Subcutaneous abdominal adipose tissue (tissue), 5 donors: ENCODE results near the gene PPM1J.

Experiments used
- H3K27ac ChIP-seq: one replicate; pipeline ENCODE4 v1.7.0; 2013; ENCODE audit warnings: low read depth, mild to moderate bottlenecking, inconsistent platforms, low read length, moderate library complexity
- H3K27me3 ChIP-seq, 5 donors: one replicate each; pipeline ENCODE4 v1.7.0; 2013; ENCODE audit warnings: low read length in 5 of 5, inconsistent platforms in 1 of 5; ENCODE audit not compliant: control insufficient read depth in 5 of 5, insufficient read depth in 4 of 5
- H3K36me3 ChIP-seq, 5 donors: one replicate each; pipeline ENCODE4 v1.7.0; 2013; ENCODE audit warnings: low read length in 5 of 5; ENCODE audit not compliant: control insufficient read depth in 5 of 5, insufficient read depth in 5 of 5
- H3K4me1 ChIP-seq, 5 donors: one replicate each; pipeline ENCODE4 v1.7.0; 2013; ENCODE audit warnings: low read length in 5 of 5, mild to moderate bottlenecking in 3 of 5, moderate library complexity in 1 of 5; ENCODE audit not compliant: control insufficient read depth in 5 of 5, insufficient read depth in 5 of 5
- H3K4me3 ChIP-seq, 5 donors: one replicate each; pipeline ENCODE4 v1.7.0; 2013; ENCODE audit warnings: low read length in 5 of 5, low read depth in 1 of 5
- H3K9ac ChIP-seq, 5 donors: one replicate each; pipeline ENCODE4 v1.7.0; 2013; ENCODE audit warnings: low read length in 5 of 5, mild to moderate bottlenecking in 4 of 5, moderate library complexity in 3 of 5
- H3K9me3 ChIP-seq, 5 donors: one replicate each; pipeline ENCODE4 v1.7.0; 2013; ENCODE audit warnings: low read length in 5 of 5; ENCODE audit not compliant: control insufficient read depth in 5 of 5
- donor health status: healthy.
- donor health status: healthy.
- donor health status: healthy.
- donor health status: healthy.
- donor health status: healthy.

Gene PPM1J

GRCh38 chr1:112706505-112707220, 8.5 kb downstream of the PPM1J start, which contains the start of gene RHOC:
Gene RHOC, minus strand, starts transcription at chr1:112707127. Its CDS starts 3,328 bp downstream, at chr1:112703799.
- Histone ChIP-seq H3K36me3 (peaks cover 0 to 26% (median 15%) of the 10 kb centered on the region in 5 donors), H3K27me3 (peaks cover 0 to 3% (median 0%) of the 10 kb centered on the region in 5 donors), H3K4me1 (peaks cover 13 to 57% (median 50%) of the 10 kb centered on the region in 5 donors), H3K9ac (peak within 1 kb of the TSS; percentile 69 to 96 (median 92)), H3K4me3 (peak within 1 kb of the TSS; percentile 79 to 89 (median 82)), H3K9me3 (no peaks in the 10 kb centered on the region), H3K27ac (peak within 1 kb of the TSS; percentile 91)

DNA sequence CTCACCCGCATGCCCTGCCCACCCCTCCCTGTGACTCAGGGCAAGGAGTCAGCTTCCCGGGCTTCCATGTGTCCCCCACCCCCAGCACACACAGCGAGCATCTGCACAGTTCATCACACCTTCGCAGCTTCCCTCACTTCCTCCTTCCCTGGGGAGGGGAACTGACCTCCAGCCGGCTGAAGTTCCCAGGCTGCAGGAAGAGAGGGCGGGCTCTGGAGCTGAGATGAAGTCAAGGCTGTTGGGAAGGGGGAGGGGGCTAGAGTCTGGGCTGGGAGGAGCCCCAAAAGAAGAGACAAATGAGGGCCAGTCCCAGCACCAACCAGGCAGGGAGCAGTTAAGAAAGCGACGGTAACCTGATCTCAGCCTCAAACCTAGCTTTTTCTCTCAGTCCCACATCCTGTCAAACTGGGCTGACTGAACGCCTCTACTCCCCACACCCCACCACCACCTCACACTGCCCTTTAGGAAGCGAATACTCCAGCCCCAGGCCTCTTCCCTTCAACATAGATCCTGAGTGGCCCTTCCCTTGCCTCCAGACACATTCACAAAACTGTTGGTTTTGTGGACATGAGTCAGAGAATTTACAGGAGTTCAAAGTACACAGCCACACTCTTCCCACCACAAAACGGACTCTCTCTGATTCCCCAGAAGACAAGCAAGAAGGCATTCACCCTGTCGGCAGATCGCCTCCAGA, 10.1 kb downstream of the PPM1J start:
- Histone ChIP-seq H3K4me1 (peaks cover 17 to 73% (median 66%) of the 10 kb centered on the region in 5 donors), H3K27me3 (peaks cover 0 to 3% (median 0%) of the 10 kb centered on the region in 5 donors), H3K27ac (peak overlapping the region; percentile 91), H3K9ac (peak overlapping the region; percentile 69 to 96 (median 92)), H3K36me3 (peaks cover 0 to 37% (median 24%) of the 10 kb centered on the region in 5 donors), H3K4me3 (peak overlapping the region; percentile 79 to 89 (median 82)), H3K9me3 (no peaks in the 10 kb centered on the region)

DNA sequence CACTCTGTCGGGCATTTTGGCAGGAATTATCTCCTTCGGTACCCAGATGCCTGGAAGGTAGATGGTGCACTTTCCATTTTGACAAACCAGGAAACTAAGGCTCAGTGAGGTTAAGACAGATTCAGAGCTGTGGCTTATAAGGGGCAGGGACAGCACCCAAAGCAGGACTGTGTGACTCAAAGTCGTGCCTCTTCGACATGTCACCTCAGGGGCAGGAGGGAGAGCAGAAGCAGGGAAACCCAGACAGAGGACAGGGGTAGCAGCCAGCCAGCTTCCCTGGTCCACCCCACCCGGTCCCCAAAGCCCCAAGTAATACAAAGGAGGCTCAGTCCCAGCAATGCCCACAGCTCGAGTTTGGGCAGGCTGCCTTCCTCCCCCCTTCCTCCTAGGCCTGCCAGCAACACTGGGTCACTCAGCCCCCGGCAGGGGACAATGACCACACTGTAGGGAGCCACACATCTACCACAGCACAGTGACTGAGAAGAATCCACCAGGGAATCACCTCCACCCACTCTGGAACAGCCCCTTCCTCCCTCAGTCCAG, 10.7 kb downstream of the PPM1J start:
- peak overlapping the region in 4 of 5 donors; percentile 22 to 96 (median 68) for H3K9ac ChIP-seq

GRCh38 chr1:112703706-112704105, 11.4 kb downstream of the PPM1J start:
- peaks cover 0 to 3% (median 0%) of the 10 kb centered on the region in 5 donors for H3K27me3 ChIP-seq
- no peaks in the 10 kb centered on the region for H3K9me3 ChIP-seq
- H3K4me1 ChIP-seq: peaks cover 19 to 87% (median 75%) of the 10 kb centered on the region in 5 donors
- peak overlapping the region in 2 of 5 donors; percentile 82 to 89 for H3K4me3 ChIP-seq
- H3K36me3 ChIP-seq: peaks cover 0 to 47% (median 35%) of the 10 kb centered on the region in 5 donors
- H3K9ac ChIP-seq: peak overlapping the region in 2 of 5 donors; percentile 43 to 92
- H3K27ac ChIP-seq: peak overlapping the region; percentile 91

More for the DNA sequence above, 10.7 kb downstream of the PPM1J start:
- Histone ChIP-seq H3K27me3 (peaks cover 0 to 3% (median 0%) of the 10 kb centered on the region in 5 donors), H3K4me1 (peaks cover 19 to 80% (median 72%) of the 10 kb centered on the region in 5 donors), H3K27ac (peak overlapping the region; percentile 91), H3K4me3 (peak overlapping the region; percentile 79 to 89 (median 82)), H3K9me3 (no peaks in the 10 kb centered on the region), H3K36me3 (peaks cover 0 to 43% (median 30%) of the 10 kb centered on the region in 5 donors)

DNA sequence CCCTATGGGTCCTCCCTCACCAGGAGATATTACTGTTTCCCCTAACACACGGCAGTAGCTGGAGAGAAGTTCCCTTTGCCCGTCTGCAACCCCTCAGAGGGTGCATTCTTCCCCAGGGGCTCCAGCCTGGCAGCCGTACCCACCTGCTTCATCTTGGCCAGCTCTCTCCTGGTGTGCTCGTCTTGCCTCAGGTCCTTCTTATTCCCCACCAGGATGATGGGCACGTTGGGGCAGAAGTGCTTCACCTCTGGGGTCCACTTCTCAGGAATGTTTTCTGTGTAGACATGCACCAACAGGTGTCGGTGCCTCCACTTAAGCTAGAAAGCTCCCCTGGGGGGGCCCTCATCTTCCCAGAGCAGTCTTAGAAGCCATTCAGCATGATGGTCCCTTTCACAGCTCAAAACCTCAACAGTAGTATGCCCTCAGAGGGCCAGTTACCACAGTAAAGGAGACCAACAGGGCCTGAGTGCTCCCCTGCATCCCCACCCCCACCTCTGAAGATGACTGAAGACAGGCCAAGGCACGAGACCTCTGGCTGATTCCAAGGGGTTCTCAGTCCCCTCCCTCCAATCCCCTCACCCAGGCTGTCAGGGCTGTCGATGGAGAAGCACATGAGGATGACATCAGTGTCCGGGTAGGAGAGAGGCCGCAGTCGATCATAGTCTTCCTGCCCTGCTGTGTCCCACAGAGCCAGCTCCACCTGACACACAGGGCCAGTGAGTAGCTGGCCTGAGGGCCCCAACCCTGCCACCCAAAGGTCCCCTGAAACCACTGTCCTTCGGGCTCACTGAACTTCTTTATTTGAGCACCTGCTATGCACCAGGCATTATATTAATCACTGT, 12.5 kb downstream of the PPM1J start:
- Histone ChIP-seq H3K4me1 (peaks cover 22 to 91% (median 68%) of the 10 kb centered on the region in 5 donors), H3K27me3 (peaks cover 0 to 3% (median 0%) of the 10 kb centered on the region in 5 donors), H3K4me3 (no peak overlapping the region), H3K9ac (peak overlapping the region in 1 of 5 donors; percentile 19), H3K36me3 (peaks cover 0 to 56% (median 45%) of the 10 kb centered on the region in 5 donors), H3K27ac (peak overlapping the region; percentile 91), H3K9me3 (no peaks in the 10 kb centered on the region)

DNA sequence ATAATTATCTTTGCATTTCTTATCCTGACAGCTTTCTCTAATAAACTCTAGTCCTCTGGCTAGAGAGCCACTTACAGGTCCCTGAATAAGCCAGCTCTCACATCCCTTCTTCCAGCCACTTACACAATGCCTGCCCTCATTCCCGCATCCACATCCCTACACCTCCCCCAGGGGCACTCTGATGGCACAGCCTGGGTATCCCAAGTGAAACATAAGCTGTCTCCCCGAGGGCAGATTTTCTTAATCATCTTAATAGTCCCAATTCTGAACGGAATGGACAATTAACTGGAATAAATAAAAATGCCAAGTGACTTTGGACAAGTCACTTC, 13.1 kb downstream of the PPM1J start:
- H3K4me1 ChIP-seq: peaks cover 22 to 88% (median 64%) of the 10 kb centered on the region in 5 donors

DNA sequence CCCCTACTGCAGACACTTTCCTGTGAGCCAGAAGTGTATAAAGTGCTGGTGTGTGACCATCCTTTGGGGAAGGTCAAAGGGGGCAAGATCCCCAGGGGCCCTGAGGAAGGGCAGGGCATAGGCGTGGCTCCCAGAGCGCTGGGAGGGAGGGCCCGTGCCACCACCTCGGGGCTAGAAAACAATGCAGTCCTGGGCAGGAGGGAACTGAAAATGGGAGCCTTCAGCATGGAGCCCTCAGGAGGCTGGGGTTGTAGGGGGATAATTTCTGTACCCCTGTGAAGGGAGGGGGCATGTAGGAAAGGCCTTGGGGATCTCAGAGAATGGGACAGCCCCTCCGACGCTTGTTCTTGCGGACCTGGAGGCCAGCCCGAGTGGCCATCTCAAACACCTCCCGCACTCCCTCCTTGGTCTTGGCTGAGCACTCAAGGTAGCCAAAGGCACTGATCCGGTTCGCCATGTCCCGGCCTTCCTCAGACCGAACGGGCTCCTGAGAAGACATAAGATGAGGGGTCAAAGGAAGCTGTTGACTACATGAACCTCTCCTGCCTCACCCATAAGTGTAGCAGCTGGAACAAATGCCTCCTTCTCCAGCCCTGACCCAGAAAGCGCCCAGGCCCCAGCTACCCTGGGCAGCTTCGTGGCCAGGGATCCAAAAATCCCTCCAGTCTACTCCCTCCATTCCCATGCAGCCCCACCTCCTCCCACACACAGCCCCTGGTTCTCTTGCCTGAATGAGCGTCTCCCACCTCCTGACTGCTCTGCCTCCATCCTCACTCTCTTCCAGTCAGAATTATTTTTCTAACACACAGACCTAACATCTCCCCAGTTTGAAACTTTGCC, 13.7 kb downstream of the PPM1J start:
- peak overlapping the region; percentile 46 to 66 (median 59) for H3K9ac ChIP-seq
- peak overlapping the region in 2 of 5 donors; percentile 9 to 10 for H3K4me3 ChIP-seq
- peaks cover 24 to 85% (median 62%) of the 10 kb centered on the region in 5 donors for H3K4me1 ChIP-seq
- H3K27me3 ChIP-seq: peaks cover 0 to 3% (median 0%) of the 10 kb centered on the region in 5 donors
- peak overlapping the region; percentile 91 for H3K27ac ChIP-seq
- no peaks in the 10 kb centered on the region for H3K9me3 ChIP-seq
- peaks cover 0 to 62% (median 55%) of the 10 kb centered on the region in 5 donors for H3K36me3 ChIP-seq

More for the DNA sequence above, 13.1 kb downstream of the PPM1J start:
- Histone ChIP-seq H3K9ac (peak overlapping the region in 1 of 5 donors; percentile 19), H3K27ac (peak overlapping the region; percentile 91), H3K27me3 (peaks cover 0 to 3% (median 0%) of the 10 kb centered on the region in 5 donors), H3K4me3 (no peak overlapping the region), H3K9me3 (no peaks in the 10 kb centered on the region), H3K36me3 (peaks cover 0 to 58% (median 49%) of the 10 kb centered on the region in 5 donors)

DNA sequence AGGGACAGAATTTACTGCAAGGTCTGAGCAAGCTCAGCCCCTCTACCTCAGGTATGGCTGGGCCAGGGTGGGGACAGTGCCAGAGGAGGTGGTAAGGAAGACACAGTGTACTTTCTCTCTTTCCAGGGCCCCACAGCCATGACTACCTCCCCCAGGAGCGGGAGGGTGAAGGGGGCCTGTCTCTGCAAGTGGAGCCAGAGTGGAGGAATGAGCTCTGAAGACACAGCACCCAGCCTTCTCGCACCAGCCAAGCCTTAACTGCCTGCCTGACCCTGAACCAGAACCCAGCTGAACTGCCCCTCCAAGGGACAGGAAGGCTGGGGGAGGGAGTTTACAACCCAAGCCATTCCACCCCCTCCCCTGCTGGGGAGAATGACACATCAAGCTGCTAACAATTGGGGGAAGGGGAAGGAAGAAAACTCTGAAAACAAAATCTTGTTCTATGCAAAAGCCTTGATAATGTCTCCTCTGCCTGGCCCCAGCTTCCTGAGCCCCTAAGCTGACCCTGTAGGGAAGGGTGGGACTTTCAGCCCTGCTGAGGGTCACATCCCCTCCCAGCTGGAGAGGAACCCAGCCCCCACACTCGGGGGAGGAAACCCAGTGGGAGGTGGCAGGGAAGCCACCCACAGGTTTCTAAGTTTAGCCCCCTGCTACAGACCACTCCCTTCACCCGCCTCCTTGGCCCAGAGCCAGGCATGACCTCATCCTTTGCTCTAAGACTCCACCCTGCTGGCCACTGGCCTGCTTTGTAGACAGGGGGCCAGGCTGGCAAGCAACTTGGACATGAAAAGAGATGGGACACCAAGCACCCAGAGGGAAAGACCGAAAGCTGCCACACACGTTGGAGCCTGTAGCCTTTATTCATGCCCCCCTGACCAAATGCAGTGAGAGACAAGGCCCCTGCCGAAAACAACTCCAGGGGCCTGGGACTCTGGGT, 14.6 kb downstream of the PPM1J start:
- H3K9me3 ChIP-seq: no peaks in the 10 kb centered on the region
- peak overlapping the region; percentile 91 for H3K27ac ChIP-seq
- H3K4me3 ChIP-seq: peak overlapping the region in 3 of 5 donors; percentile 2 to 30 (median 26)
- H3K27me3 ChIP-seq: peaks cover 0 to 3% (median 0%) of the 10 kb centered on the region in 5 donors
- H3K4me1 ChIP-seq: peaks cover 24 to 79% (median 54%) of the 10 kb centered on the region in 5 donors
- H3K36me3 ChIP-seq: peaks cover 0 to 67% (median 62%) of the 10 kb centered on the region in 5 donors
- H3K9ac ChIP-seq: peak overlapping the region; percentile 46 to 66 (median 60)
